Measurements from ENCODE around the gene CAP2.

CAP2 gene

GRCh38 chr6:17365961-17366360, 27.4 kb upstream of the CAP2 start:
- no peak for TF ChIP-seq CTCF (IDR thresholded peaks at IDR 0.05)
- Histone ChIP-seq H3K27ac (no peak overlapping the region), H3K4me3 (ENCODE audit: low read depth in 1 of 2, low read length in 1 of 2) (no peak overlapping the region), H3K4me1 (ENCODE audit: control insufficient read depth in 1 of 2, insufficient read depth in 1 of 2, low read depth in 1 of 2, low read length in 1 of 2) (no peaks in the 10 kb centered on the region), H3K27me3 (no peaks in the 10 kb centered on the region), H3K9me3 (peaks cover 9% of the 10 kb centered on the region), H3K36me3 (no peaks in the 10 kb centered on the region)

- H3K4me3 ChIP-seq (ENCODE audit: low read depth in 1 of 2, low read length in 1 of 2) = no peak overlapping the region
- H3K36me3 ChIP-seq = no peaks in the 10 kb centered on the region
- no peaks in the 10 kb centered on the region for H3K27me3 ChIP-seq
- peaks cover 9% of the 10 kb centered on the region for H3K9me3 ChIP-seq
- H3K4me1 ChIP-seq (ENCODE audit: control insufficient read depth in 1 of 2, insufficient read depth in 1 of 2, low read depth in 1 of 2, low read length in 1 of 2) = no peaks in the 10 kb centered on the region
- no peak for TF ChIP-seq CTCF (IDR thresholded peaks at IDR 0.05)
- no peak overlapping the region for H3K27ac ChIP-seq
Observed at GRCh38 chr6:17367868-17368267, 25.5 kb upstream of the CAP2 start.

DNA sequence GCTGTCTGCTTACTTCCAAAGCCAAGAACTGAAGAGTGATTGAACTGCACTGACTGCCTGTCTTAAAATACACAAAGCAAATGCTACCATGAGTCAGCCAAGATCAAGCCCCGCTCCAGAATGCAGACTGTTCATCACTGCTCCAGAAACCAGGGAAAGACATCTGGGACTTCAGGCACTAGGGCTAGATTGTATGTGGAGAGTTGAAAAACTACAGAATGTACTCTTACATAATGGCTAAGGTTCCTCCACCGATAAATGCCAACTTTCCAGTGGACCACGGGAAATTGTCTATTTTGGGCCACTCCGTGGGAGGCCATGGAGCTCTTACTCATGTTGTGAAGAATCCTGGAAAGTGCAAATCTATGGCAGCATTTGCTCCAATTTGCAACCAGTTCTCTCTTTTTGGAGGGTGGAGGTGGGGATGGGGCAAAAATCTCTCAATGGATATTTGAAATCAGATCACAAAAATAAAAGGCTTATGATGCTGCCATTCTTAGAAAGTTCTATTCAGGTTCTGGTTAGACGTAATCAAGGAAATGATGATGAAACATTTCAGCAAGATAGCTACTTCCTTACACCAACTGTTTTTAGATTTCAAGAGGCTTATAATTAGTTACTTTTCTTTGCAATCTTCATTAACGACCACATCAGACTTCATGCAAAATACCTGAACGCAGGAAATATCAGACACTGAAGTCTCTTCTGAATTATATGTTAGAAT, 11.8 kb upstream of the CAP2 start:
- peaks cover 6 to 8% of the 10 kb centered on the region in 2 experiments for H3K4me1 ChIP-seq (ENCODE audit: control insufficient read depth in 1 of 2, insufficient read depth in 1 of 2, low read depth in 1 of 2, low read length in 1 of 2)
- no peak for TF ChIP-seq CTCF (IDR thresholded peaks at IDR 0.05)
- no peak overlapping the region for H3K4me3 ChIP-seq (ENCODE audit: low read depth in 1 of 2, low read length in 1 of 2)
- H3K36me3 ChIP-seq = no peaks in the 10 kb centered on the region
- H3K9me3 ChIP-seq = no peaks in the 10 kb centered on the region
- H3K27me3 ChIP-seq = no peaks in the 10 kb centered on the region
- no peak overlapping the region for H3K27ac ChIP-seq

- H3K27ac ChIP-seq = no peak overlapping the region
- H3K36me3 ChIP-seq = no peaks in the 10 kb centered on the region
- no peak overlapping the region for H3K4me3 ChIP-seq (ENCODE audit: low read depth in 1 of 2, low read length in 1 of 2)
- TF ChIP-seq CTCF (IDR thresholded peaks at IDR 0.05) = no peak
- H3K4me1 ChIP-seq (ENCODE audit: control insufficient read depth in 1 of 2, insufficient read depth in 1 of 2, low read depth in 1 of 2, low read length in 1 of 2) = peaks cover 12 to 14% of the 10 kb centered on the region in 2 experiments
- no peaks in the 10 kb centered on the region for H3K27me3 ChIP-seq
- H3K9me3 ChIP-seq = no peaks in the 10 kb centered on the region
Observed at GRCh38 chr6:17385660-17386059, 7.7 kb upstream of the CAP2 start.

DNA sequence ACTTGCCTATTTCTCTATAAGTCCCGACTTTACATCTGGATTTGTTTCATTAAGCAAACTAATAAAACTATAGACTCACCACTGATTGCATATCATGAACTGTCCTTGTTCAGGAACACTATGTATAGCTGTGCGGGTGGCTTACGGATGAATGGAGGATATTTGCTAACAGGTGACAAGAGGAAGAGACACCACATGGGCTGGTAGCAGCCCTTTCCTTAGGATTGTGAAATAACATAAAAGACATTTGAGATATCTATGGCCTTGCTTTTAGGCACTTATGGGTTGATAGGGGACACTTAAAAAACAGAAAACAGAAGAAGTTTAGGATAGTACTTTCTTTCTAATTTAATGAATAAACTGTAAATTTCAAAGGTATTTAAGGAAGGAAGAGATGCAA, 5.0 kb upstream of the CAP2 start:
- peaks cover 9% of the 10 kb centered on the region in 2 experiments for H3K4me1 ChIP-seq (ENCODE audit: control insufficient read depth in 1 of 2, insufficient read depth in 1 of 2, low read depth in 1 of 2, low read length in 1 of 2)
- no peak for TF ChIP-seq CTCF (IDR thresholded peaks at IDR 0.05)
- H3K9me3 ChIP-seq = no peaks in the 10 kb centered on the region
- H3K36me3 ChIP-seq = no peaks in the 10 kb centered on the region
- H3K27ac ChIP-seq = no peak overlapping the region
- H3K27me3 ChIP-seq = peaks cover 25% of the 10 kb centered on the region
- H3K4me3 ChIP-seq (ENCODE audit: low read depth in 1 of 2, low read length in 1 of 2) = no peak overlapping the region

Data from neutrophil (primary cell).